SJSA1 (cell line): ENCODE results near the gene CD74. TPM values are rescaled to one million over a fixed set of nuclear protein-coding genes. Genes with fewer than 3 reads are reported as not detected.
A peak's percentile ranks its signal among the peaks of the same experiment; 100 is the strongest.
"Not testable (repeated sequence)": the region's sequence is repeated elsewhere in the genome, so short reads cannot be mapped to it uniquely, and the experiment has no call there.

Source experiments
- DNase-seq, 2 experiments: peaks; one replicate each; pipeline ENCODE4 v3.0.0-alpha.2; 2015 to 2020; ENCODE audit warnings: low spot score in 2 of 2, low read depth in 1 of 2
- H3K27ac ChIP-seq: fragments of 250-450 bp; sonication (Bioruptor Pico); 2 replicates; pipeline ENCODE4 v1.5.1; 2020; ENCODE audit warnings: mild to moderate bottlenecking, moderate library complexity
- H3K27me3 ChIP-seq: fragments of 250-450 bp; sonication (Bioruptor Pico); replicated peaks from 2 replicates; pipeline ENCODE4 v1.5.1; 2020; ENCODE audit warnings: mild to moderate bottlenecking, moderate library complexity
- H3K36me3 ChIP-seq: fragments of 250-450 bp; sonication (Bioruptor Pico); 2 replicates; pipeline ENCODE4 v1.5.1; 2020; ENCODE audit warnings: mild to moderate bottlenecking
- H3K4me1 ChIP-seq: fragments of 250-450 bp; sonication (Bioruptor Pico); replicated peaks from 2 replicates; pipeline ENCODE4 v1.6.1; 2021; ENCODE audit warnings: mild to moderate bottlenecking
- H3K4me3 ChIP-seq: fragments of 250-450 bp; sonication (Bioruptor Pico); 2 replicates; pipeline ENCODE4 v1.5.1; 2020; ENCODE audit warnings: mild to moderate bottlenecking
- H3K9me3 ChIP-seq: fragments of 250-450 bp; sonication (Bioruptor Pico); replicated peaks from 2 replicates; pipeline ENCODE4 v1.5.1; 2020; ENCODE audit warnings: mild to moderate bottlenecking
- total RNA-seq: library from RNA; depleted of rRNA; stranded (reverse); fragments of >200 nt; shearing (Covaris generic); gene quantifications from 2 replicates; pipeline ENCODE4 v1.2.3, GENCODE V29; 2014

Gene CD74
- total RNA-seq, 1 experiment from 2014 or later: not detected

- Histone ChIP-seq H3K4me3 (no peak overlapping the region), H3K27me3 (no peaks in the 10 kb centered on the region), H3K36me3 (no peaks in the 10 kb centered on the region), H3K9me3 (no peaks in the 10 kb centered on the region), H3K27ac (no peak overlapping the region), H3K4me1 (peaks cover 10% of the 10 kb centered on the region)
- DNase-seq: no peak
Measured at GRCh38 chr5:150431048-150431447, 18.3 kb upstream of the CD74 start.

GRCh38 chr5:150429410-150429873, 16.7 kb upstream of the CD74 start:
- DNase-seq: no peak
- H3K9me3 ChIP-seq: no peaks in the 10 kb centered on the region
- H3K36me3 ChIP-seq: no peaks in the 10 kb centered on the region
- H3K4me3 ChIP-seq: no peak overlapping the region
- H3K27me3 ChIP-seq: no peaks in the 10 kb centered on the region
- H3K4me1 ChIP-seq: peaks cover 2% of the 10 kb centered on the region
- H3K27ac ChIP-seq: no peak overlapping the region

- H3K4me1 ChIP-seq: no peaks in the 10 kb centered on the region
- H3K27me3 ChIP-seq: no peaks in the 10 kb centered on the region
- no peaks in the 10 kb centered on the region for H3K9me3 ChIP-seq
- no peak overlapping the region for H3K4me3 ChIP-seq
- H3K27ac ChIP-seq: no peak overlapping the region
- no peaks in the 10 kb centered on the region for H3K36me3 ChIP-seq
- no peak for DNase-seq
Measured at GRCh38 chr5:150428978-150429377, 16.3 kb upstream of the CD74 start.

- Histone ChIP-seq H3K36me3 (no peaks in the 10 kb centered on the region), H3K4me1 (no peaks in the 10 kb centered on the region), H3K4me3 (no peak overlapping the region), H3K27ac (no peak overlapping the region), H3K9me3 (no peaks in the 10 kb centered on the region), H3K27me3 (no peaks in the 10 kb centered on the region)
- DNase-seq: no peak
Measured at GRCh38 chr5:150428106-150428876, 15.6 kb upstream of the CD74 start.

- not testable (repeated sequence) for H3K27ac ChIP-seq, H3K9me3 ChIP-seq, H3K4me1 ChIP-seq, H3K4me3 ChIP-seq, DNase-seq, H3K27me3 ChIP-seq, H3K36me3 ChIP-seq
Measured at GRCh38 chr5:150426165-150426564, 13.5 kb upstream of the CD74 start.

- Histone ChIP-seq H3K27ac (no peak overlapping the region), H3K4me3 (no peak overlapping the region), H3K36me3 (no peaks in the 10 kb centered on the region), H3K9me3 (no peaks in the 10 kb centered on the region), H3K4me1 (no peaks in the 10 kb centered on the region), H3K27me3 (no peaks in the 10 kb centered on the region)
- DNase-seq: no peak
Measured at GRCh38 chr5:150422758-150423157, 10.0 kb upstream of the CD74 start.

GRCh38 chr5:150422075-150422474, 9.4 kb upstream of the CD74 start:
- DNase-seq: no peak
- H3K9me3 ChIP-seq: no peaks in the 10 kb centered on the region
- no peaks in the 10 kb centered on the region for H3K27me3 ChIP-seq
- no peaks in the 10 kb centered on the region for H3K4me1 ChIP-seq
- no peak overlapping the region for H3K27ac ChIP-seq
- H3K36me3 ChIP-seq: no peaks in the 10 kb centered on the region
- no peak overlapping the region for H3K4me3 ChIP-seq

GRCh38 chr5:150419630-150420270, 7.0 kb upstream of the CD74 start:
- Histone ChIP-seq H3K9me3 (no peaks in the 10 kb centered on the region), H3K4me3 (no peak overlapping the region), H3K36me3 (no peaks in the 10 kb centered on the region), H3K4me1 (no peaks in the 10 kb centered on the region), H3K27ac (no peak overlapping the region), H3K27me3 (no peaks in the 10 kb centered on the region)
- no peak for DNase-seq

GRCh38 chr5:150413902-150414790, 1.4 kb upstream of the CD74 start:
- not testable (repeated sequence) for H3K27me3 ChIP-seq

GRCh38 chr5:150413176-150413901, 629 bp upstream of the CD74 start:
- Histone ChIP-seq H3K4me3 (no peak overlapping the region), H3K36me3 (no peaks in the 10 kb centered on the region), H3K27ac (no peak overlapping the region), H3K9me3 (no peaks in the 10 kb centered on the region), H3K27me3 (no peaks in the 10 kb centered on the region), H3K4me1 (peaks cover 5% of the 10 kb centered on the region)
- DNase-seq: no peak

More at GRCh38 chr5:150413902-150414790, 1.4 kb upstream of the CD74 start:
- H3K27ac ChIP-seq, H3K4me3 ChIP-seq, H3K36me3 ChIP-seq, DNase-seq, H3K4me1 ChIP-seq, H3K9me3 ChIP-seq: not testable (repeated sequence)

- Histone ChIP-seq H3K4me3 (no peak overlapping the region), H3K9me3 (no peaks in the 10 kb centered on the region), H3K36me3 (no peaks in the 10 kb centered on the region), H3K4me1 (peaks cover 5% of the 10 kb centered on the region), H3K27ac (no peak overlapping the region), H3K27me3 (no peaks in the 10 kb centered on the region)
- no peak for DNase-seq
Measured at GRCh38 chr5:150411245-150411979, 1.3 kb downstream of the CD74 start.

GRCh38 chr5:150410524-150411244, 2.0 kb downstream of the CD74 start:
- Histone ChIP-seq H3K36me3 (no peaks in the 10 kb centered on the region), H3K9me3 (no peaks in the 10 kb centered on the region), H3K27ac (no peak overlapping the region), H3K4me3 (no peak overlapping the region), H3K4me1 (peaks cover 5% of the 10 kb centered on the region), H3K27me3 (no peaks in the 10 kb centered on the region)
- DNase-seq: peak in 1 of 2 experiments; percentile 62
